Globus pallidus (tissue), 1 donor: Measurements from ENCODE around the gene CHRM5.

ENCODE experiments used
- DNase-seq: peaks from one replicate; pipeline ENCODE4 v3.0.0-alpha.2; 2015; ENCODE audit warnings: low spot score

CHRM5 gene, protein sequence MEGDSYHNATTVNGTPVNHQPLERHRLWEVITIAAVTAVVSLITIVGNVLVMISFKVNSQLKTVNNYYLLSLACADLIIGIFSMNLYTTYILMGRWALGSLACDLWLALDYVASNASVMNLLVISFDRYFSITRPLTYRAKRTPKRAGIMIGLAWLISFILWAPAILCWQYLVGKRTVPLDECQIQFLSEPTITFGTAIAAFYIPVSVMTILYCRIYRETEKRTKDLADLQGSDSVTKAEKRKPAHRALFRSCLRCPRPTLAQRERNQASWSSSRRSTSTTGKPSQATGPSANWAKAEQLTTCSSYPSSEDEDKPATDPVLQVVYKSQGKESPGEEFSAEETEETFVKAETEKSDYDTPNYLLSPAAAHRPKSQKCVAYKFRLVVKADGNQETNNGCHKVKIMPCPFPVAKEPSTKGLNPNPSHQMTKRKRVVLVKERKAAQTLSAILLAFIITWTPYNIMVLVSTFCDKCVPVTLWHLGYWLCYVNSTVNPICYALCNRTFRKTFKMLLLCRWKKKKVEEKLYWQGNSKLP

DNA sequence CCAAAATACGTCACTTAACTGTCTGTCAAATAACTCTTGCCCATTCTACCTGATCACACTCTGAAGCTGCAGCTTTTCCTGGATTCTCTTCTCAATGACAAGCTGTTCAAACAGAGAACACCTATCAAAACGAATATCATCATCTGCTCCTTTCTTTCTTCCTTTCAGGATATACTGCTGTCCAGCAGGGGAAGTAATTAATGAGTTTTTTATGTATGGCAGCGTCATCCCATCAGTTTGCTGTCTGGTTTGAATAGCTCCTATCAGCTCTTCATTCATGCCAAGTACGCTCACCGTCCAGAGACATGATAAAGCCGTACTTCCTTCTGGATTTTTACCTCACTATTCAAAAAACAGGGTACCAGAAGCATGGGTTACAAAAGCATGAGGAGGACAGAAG lies at the start of gene CHRM5:
Gene CHRM5, plus strand, starts transcription at position 274 of the 400 bp plus-strand sequence. CDS start 94,221 bp downstream, outside the sequence.
- no peak for DNase-seq

DNA sequence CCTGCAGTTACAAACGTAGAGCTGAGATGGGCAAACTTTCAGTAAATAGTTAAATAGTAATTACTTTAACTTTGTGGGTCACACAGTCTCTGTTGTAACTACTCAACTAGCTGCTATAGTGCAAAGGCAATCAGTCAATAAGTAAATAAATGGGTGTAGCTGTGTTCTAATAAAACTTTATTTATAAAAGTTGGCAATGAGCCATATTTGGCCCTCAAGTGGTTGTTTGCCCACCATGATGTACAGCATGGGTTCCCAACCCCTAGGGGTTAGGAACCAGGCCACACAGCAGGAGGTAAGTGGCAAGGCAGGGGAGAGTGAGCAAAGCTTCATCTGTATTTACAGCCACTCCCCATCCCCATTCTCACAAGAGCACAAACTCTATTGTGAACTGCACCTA lies 44.9 kb upstream of the CHRM5 start:
- no peak for DNase-seq

GRCh38 chr15:33926260-33926659 lies 42.0 kb upstream of the CHRM5 start:
- no peak for DNase-seq

- DNase-seq = no peak
These were observed 35.6 kb upstream of the CHRM5 start for GRCh38 chr15:33932734-33933133.

DNA sequence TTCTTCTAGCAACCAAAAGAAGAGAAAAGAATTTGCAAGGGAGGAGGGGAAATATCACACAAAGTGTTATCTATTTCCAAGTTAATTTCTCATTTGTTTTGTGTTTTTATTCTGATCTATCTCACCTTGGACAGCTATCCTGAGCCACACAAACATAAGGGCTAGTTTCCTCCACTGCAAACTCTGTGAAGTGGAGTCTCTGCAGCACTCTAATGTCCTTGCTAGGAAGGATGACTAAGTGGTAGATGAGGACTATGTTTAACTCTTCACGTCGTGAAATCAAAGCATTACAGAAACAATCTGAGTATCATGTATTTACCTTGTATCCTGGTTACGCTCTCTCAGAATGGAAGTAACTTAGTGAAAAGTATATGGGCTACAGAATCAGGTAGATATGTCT lies 33.9 kb upstream of the CHRM5 start:
- no peak for DNase-seq

DNA sequence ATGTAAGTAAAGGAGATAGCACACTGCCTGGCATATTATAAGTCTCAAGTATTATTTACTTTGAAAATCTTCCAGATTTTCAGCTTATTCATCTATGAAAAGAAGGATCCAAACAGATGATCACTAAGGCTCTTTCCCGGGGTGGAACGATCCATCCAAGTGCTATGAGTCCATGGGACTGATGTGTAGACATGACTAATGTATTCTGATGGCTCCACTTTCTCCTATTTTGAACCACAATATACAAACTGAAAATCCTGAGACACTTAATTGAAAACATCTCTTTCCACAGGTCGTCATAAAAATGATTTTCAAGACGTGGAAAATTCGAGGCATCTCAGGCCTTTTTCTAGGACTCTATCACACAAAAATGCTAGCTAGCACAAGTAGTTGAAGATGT lies 33.4 kb upstream of the CHRM5 start:
- DNase-seq = no peak

DNA sequence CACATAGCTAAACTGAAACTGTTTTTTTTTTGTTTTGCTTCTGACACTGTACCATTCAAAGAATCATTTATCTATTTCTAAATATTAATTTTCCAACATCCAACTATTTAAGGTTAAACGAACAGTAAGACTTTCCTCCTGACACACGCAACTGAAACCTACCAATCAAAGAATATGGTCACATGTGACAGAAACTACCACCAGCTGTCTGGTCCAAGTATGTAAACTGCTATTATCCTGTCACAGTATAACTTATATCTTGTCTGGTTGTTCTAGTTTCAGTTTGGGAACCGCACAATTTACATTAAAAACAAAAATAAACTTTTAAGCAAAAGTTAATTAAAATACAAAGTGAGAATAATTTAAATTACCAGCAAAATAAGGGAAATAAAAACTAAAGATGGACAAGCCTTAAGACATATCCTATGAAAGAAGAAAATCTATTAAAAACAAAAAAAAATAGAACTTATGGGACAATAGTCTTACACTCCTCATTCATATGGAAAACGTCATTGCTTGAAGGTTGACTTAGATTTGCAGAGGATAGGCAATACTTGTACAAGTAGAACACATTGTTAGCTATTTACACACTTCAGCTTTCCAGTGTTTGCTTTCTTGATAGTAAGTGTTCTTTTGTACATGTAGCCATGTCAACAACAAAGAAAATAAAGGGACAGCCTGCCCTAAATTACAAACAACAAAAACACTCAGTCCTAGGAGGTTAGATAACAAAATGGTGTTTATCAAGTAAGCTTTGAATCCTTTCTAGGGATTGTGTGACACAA lies 26.8 kb upstream of the CHRM5 start:
- DNase-seq = no peak

DNA sequence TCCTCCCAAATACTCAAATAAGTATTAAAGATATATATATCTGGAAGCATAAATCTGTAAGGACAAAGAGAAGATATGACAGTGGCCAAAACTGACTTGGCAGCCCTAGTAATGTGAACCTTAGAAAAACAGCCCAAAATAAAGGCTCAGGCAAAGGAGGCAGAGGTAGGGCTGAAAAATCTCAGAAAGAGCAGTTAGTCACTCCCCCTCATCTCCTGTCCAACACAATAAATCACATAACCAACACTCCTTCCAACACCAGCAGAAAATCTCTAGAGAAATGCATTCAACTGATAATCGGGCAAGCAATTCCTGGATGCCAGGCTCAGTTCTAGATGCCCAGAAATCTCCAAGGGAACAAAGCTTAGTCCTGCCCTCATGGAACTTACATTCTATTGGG lies 22.1 kb upstream of the CHRM5 start:
- no peak for DNase-seq

GRCh38 chr15:33955945-33956344 lies 12.4 kb upstream of the CHRM5 start:
- DNase-seq = no peak

- DNase-seq = no peak
These were observed 11.9 kb upstream of the CHRM5 start for GRCh38 chr15:33956397-33956796.

DNA sequence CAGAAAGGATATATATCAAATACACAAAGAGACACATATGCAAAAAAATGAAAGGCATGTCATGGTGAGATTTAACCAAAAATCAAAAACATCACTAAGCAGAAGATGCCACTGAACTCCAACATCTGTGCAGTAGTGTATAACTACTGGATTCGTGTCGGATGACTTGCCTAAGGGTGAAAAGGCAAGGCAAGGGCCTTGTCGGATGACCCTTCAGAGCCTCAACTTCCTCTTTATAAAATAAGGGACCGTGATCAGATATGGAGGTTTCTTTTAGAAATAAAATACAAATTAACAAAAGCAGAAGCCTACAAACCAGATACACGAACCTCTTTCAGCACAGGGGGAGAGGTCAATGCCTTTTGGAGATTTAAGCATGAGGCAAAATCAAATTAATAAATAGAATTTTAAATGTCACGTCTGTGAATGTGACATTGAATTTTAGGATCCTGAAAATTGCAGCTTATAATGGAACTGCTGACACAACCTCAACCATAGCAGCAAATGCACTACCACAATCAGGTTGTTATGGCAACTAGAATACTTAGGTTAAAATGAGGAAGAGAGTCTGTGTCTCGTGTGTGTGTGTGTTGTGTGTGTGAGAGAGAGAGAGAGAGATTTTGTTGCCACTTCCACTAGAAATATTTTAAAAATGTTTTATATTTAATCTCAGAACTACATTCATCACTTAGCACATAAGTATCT lies 8.3 kb upstream of the CHRM5 start:
- DNase-seq = no peak

DNA sequence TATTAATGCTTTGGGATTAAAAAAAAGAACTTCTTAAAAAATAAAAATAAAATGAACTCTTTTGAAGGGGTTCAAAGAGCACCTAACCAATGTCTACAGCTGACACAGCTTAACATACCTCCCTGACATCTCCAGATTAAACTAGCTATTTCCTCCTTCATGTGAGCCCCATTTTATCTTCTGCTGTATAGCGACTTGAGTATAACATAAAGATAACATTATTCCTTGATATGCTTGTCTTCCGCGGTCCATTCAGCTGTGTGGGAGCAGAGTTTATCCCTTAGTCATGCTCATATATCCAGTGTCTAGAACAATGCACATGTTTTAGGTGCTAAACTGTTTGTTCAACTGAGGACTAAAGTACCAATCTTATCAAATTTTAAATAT lies 7.8 kb upstream of the CHRM5 start:
- no peak for DNase-seq

GRCh38 chr15:33963831-33964664 lies 4.2 kb upstream of the CHRM5 start:
- DNase-seq = no peak

DNA sequence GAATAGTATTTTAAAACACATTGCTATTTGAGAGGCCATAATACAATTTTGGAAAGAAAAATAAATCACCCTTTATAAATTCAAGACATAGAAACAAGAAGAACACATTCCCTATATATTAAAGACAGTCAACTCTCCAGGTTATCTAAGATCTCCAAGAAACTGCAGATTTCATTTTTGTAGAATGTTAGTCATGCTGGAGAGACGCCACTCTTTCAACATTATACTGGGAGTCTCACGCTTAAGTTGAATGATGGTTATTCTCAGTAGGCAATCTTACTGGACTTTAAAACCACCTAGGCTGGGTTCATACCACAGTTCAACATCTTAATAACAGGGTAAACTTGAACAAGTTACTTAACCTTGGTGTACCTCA lies 3.6 kb upstream of the CHRM5 start:
- no peak for DNase-seq

GRCh38 chr15:33968821-33969220 lies 524 bp downstream of the CHRM5 start:
- no peak for DNase-seq

- no peak for DNase-seq
These were observed 3.5 kb downstream of the CHRM5 start for GRCh38 chr15:33971811-33972210.

GRCh38 chr15:33975022-33975565 lies 6.8 kb downstream of the CHRM5 start:
- no peak for DNase-seq

DNA sequence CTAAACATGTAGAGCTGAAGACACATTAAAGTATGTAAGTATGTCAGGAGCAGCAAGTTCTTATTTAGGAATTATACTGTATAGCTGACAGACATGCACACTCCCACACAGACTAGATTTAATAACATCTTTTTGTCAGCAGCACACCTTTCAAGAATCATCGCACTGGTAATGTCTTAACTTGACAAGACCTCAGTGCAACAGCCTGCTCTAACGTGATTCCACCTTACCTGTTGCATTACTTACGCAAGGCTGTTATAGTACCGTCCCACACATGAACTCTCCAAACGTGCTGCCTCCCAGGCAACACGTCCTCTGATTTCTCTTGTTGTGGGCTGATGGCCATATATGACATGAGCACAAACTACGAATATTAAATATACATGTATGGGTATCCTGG lies 11.9 kb downstream of the CHRM5 start:
- DNase-seq = no peak

DNA sequence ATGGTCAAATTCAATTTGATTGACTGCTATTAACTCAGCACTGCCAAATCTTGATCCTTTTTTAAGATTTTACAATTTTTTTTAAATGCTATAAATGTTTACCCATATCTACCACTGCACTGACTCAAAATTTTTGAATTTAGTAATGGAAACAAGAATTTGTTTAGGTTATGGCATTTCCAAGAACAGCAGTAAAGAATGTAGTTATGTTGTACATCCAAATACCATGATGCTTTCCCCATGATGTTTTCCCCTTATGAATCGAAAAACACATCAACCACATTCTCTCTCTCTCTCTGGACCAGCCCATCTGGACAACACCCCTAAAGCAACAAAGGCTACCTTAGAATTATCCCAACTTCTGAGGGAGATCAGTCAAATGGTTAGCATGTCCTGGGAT lies 14.2 kb downstream of the CHRM5 start:
- no peak for DNase-seq

DNA sequence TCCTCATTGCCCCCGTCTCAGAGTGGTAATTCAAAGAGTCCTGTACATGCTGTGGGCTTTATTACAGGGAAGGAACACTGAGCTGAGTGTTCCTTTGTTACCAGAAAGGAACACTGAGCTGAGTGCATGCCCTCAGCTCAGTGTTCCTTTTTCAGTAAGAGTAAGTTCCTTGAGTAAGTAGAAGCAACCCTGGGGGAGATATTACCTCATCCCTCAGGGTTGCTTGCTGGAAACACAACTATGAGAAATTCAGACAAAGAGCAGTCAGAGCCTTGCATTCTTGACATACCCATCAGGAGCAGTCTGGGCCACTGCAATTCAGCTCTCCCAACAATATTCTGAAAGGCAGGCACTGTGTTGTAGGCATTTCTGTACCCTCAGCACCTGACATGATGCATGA lies 17.0 kb downstream of the CHRM5 start:
- no peak for DNase-seq

DNA sequence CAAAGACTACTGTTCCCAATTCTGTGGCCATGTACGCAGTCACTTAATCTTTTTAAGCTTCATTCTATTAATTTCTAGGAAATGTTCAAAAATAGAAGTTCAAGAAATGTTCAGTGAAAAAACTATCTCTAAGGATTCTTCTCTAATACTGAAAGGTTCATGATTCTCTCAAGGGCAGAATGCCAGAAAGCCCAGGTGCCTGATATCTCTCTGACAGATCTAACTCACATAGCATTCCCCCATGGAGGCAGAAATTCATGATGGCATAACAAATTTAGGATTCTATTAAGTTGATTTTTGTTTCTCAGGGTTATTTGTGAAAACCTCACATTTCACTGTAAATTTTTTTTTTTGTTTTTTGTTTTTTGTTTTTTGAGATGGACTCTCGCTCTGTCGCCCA lies 17.5 kb downstream of the CHRM5 start:
- no peak for DNase-seq
